ENCODE measurements around the gene SNX17.
A peak's percentile ranks its signal among the peaks of the same experiment; 100 is the strongest.
"Not testable (repeated sequence)": the region's sequence is repeated elsewhere in the genome, so short reads cannot be mapped to it uniquely, and the experiment has no call there.

Gene SNX17, protein sequence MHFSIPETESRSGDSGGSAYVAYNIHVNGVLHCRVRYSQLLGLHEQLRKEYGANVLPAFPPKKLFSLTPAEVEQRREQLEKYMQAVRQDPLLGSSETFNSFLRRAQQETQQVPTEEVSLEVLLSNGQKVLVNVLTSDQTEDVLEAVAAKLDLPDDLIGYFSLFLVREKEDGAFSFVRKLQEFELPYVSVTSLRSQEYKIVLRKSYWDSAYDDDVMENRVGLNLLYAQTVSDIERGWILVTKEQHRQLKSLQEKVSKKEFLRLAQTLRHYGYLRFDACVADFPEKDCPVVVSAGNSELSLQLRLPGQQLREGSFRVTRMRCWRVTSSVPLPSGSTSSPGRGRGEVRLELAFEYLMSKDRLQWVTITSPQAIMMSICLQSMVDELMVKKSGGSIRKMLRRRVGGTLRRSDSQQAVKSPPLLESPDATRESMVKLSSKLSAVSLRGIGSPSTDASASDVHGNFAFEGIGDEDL

DNA sequence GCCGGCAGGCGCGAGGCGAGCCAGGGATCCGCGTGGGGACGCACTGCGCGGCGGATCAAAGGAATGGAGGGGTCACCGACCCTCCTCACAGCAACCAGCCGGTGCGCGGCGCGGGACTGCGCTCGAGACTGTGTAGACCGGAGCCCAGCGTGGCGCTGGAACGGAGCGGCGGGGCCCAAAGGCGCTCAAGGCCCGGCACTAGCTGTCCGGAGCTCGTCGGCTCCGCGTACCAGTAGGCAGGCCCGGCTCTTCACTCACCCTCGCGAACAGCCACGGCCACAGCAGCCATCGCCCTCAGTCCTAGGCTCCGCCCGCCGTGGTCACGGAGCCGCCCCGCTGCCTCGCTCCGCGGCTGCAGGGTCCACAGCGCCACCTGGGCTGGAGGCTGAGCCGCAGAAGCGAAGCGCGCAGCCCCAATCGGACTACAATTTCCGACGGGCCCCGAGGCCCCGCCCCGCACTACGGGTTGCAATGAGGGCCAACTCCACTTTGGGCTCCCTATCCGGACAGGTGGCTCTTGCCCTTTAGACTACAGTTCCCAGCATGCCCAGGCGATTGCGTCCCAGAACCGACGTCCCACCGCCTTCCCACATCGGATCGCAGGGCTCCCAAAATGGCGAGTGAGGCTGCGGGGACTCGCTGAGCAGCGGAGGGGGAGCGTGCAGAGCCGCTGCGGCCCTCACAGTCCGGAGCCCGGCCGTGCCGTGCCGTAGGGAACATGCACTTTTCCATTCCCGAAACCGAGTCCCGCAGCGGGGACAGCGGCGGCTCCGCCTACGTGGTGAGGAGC, at the start of gene SNX17, which contains the start of gene EIF2B4:
TSS of gene SNX17 (plus strand) at position 591 of the 790 bp plus-strand sequence. CDS start at position 719, 128 bp downstream.
TSS of gene EIF2B4 (minus strand) at position 313 of the 790 bp plus-strand sequence. CDS start at position 289, 24 bp downstream.
- peak; percentile 100 for DNase-seq

DNA sequence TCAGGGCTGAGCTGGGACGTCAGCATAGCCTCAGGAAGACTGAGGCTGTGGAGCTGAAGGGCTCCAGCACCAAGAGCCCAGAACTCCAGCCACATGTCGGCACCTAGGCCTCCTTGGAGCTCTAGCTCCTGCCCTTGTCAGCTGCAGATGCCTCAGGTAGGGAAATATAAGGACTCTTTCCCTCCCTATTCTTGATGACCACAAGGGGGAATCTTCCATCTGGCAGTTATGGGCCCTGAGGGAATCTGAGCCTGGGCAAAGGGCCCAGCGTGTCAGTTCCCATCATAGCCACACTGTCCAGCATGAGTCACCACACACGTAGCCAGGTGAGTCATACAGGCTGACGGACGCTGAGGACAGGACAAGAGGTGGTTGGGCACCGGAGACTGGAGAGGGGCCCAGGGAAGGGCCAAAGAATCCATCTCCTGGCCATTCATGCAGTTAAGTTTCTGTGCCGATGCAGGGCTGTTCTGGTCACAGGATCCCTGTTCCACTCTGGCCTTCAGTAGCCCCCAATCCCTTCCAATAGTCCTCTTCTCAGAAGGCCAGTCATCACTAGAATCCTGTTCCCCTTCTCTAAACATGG, 49.4 kb upstream of the SNX17 start:
- DNase-seq = no peak

DNA sequence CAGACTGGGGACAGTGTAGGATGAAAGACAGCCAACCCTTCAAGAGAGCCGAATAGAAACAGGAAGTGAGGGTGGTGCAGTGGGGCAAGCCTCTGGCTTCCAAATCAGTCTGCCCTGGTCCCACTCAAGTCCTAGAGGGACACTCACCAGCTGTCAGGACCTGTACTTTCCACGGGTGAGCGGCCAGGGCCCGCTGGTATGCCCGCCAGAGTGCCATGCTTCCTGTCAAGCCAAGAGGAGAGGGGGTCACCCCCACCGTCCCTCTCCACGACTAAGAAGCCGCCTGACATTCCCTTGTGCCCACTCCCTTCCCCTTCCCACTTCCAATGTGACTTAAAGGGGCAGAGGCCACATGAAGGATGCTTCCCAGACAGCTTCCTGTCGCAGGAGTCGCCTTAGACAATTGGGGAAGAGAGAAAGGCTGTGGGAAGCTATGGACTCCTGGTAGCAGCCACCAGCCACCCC, 48.1 kb upstream of the SNX17 start:
- DNase-seq = no peak

DNA sequence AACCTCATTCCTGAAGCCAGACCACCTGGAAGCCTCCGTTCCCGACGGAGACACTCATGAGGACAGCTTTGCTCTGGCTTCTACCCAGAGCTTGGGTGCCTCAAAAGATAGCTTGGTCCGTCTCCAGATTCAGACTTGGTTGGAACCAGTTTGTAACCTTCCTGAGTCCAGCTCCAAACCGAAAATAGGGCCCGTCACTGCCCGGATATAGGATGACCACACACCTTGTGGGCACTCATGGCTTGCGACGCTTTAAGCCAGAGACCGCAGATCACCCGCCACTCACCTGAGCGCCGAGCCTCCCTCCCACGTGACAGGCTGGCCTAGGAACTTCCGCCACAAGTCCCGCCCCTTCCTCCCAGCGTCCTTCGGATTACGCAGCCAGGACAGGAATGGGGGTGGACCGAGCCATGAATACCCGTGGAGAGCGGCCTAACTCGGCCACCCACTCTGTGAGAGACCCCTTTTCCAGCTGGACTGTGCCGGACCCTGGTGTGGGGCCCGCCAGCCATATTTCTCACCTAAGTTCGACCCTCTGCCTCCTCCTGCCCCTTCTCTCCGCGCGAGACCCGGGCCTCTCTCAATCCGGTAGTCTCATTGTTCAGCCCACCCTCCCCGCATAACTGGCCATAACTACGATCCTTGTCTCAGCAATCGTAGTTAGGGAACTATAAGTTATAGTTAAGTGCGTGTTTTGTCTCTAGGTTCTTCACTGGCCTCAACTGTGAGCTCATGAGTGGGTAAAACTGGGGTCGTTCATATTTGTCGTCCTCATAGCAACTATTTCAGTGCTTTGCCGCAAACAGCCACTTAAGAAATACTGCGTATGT, 47.4 kb upstream of the SNX17 start, which contains the start of gene MPV17:
TSS of gene MPV17 (minus strand) at position 332 of the 830 bp plus-strand sequence. CDS start 580 bp downstream, outside the sequence.
- peak; percentile 87 for DNase-seq

DNA sequence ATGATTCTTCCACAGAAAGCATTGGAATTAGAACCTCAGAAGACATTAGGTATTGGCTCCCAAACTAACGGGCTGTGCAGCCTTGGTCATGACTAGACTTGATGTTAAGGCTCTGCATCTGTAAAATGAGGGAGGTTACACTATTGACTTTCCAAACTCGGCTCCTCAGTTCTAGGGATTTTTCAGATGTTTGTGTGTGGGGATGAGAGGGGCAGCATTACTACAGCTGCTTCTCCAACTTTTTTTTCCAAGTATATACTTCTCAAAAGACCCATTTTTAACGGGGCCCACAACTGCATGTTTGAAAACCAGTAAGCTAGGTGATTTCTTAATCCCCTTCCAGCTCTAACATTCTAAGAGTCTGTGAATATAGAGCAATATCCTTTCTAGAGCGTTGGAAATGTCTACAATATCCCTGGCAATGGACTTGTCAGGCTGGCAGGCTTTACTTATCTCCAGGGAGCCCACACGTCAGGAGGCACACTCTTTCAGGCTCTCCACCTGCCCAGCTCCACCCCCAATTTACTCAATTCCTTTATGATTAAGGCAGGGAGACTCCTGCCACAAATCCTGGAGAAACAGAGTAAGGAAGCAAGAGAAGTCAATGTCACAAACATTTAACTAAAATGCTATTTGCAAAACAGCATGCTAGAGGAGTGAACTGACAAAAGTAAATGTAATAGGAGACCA, 46.7 kb upstream of the SNX17 start:
- no peak for DNase-seq

DNA sequence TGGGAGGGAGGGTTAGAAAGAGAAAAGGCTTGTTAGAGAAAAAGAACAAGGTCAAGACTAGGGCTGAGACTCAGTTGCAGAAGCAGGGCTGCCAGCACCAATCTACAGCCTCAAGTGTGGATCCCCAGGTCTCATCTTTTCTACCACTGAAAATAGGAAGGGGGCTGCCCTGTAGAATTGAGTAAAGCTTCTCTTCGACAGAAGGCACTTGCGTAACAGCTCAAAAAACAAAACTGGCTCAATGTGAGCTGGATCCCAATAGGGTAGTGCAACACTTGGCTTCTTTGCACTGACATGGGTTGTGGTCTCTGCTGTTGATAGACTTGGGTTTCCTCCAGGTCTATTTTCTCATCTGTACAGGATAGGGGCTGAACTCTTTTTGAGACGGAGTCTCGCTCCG, 45.7 kb upstream of the SNX17 start:
- DNase-seq = no peak

DNA sequence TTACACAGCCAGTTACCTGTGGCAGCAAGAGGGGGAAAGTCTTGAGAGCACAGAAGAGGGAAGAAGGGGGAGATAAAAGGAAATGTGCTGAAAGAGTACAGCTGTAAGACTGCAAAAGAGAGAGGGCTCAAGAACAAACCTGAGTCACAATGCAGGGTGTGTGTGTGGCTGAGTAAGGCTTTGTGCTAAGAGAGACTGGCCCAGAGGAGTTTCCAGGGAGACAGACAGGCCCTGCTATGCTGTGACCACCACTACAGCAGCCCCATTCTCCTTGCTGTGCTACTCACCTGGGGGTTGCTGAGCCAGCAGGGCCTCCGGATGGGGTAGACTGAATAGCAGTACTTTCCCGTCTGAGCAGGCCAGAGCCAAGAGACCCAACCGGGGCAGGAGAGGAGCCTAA, 35.1 kb upstream of the SNX17 start:
- DNase-seq = no peak

DNA sequence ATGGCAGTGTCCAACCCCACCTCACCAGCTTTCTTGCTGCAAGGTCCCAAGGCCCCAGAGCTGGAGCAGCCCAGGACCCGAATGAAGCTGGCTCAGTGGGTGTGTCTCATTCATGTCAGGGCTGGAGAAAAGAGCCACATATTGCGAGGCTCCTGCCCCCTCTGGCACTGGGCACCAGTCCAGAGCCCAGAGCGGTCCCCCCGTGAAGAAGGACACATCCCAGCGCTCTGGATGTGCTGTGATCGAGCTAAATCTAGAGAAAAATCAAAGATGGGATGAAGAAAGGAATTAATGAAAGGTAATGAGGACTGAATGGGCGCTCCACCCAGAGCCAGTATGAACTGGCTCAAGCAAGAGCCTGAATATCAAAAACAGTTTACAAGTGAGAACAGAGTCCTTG, 34.2 kb upstream of the SNX17 start:
- no peak for DNase-seq

DNA sequence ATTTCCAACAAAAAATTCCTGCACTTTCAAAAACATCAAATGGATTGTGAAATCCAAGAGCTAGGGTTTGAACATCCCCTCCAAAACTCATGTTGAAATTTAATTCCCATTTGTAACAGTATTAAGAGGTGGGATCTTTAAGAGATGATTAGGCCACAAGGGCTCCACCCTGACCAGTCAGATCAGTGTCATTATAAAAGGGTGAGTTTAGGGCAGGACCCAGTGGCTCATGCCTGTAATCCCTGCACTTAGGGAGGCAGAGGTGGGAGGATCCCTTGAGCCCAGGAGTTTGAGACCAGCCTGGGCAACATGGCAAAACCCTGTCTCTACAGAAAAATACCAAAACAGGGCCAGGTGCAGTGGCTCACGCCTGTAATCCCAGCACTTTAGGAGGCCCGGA, 22.8 kb upstream of the SNX17 start:
- DNase-seq = no peak

DNA sequence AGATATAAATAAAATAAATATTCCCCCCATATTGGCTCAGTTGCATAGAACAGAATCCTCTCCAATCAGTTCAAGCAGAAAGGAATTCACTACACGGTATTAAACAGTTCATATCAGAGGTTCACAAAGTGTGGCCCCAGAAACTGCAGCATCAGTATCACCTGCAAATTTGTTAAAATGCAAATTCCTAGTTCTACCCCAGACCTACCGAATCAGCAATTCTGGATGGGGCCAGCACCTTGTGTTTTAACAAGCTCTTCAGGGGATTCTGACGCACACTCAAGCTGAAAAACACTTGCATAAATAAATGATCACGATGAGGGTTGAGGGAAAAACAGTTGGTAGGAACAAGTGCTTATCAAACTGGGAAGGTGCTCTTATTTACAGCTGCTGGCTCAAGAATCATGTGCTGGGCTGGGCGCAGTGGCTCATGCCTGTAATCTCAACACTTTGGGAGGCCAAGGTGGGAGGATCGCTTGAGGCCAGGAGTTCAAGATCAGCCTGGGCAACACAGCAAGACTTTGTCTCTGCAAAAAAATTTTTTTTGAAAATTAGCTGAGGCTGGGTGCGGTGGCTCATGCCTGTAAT, 20.2 kb upstream of the SNX17 start:
- DNase-seq = no peak

DNA sequence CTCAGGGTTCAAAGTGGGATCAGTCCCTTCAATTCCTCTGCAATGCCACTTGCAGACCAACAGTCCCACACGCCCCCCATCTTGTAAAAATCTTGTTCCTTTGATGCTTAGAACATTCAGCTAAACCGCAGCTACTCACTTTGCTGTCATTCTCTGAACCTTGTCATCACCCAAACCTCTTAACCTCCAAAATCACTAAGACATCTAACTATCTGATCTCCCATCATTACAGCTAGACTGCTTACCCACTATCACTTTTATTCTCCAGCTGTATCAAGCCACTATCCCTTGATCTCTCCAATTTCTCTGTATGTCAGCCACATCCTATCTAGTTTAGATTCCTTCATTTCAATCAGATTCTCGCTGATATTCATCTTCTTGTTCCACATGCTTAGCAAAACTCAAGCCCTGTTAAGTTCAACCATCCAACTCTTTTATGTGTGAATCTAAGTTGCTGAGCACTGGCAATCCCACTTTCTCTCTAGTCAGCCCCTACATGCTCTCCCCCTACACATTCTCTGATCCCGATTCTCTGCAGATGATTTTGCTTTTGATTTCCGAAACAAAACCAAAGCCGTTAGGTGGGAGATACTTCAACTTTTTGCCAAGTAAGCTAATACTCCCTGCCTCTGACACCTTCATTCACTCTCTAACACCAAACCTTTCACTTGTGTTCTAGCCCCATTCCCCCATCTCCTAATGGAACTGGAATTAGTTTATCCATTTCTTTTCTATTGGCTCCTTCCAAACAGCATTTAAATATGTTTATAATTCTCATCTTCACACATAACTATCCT, 18.4 kb upstream of the SNX17 start:
- no peak for DNase-seq

DNA sequence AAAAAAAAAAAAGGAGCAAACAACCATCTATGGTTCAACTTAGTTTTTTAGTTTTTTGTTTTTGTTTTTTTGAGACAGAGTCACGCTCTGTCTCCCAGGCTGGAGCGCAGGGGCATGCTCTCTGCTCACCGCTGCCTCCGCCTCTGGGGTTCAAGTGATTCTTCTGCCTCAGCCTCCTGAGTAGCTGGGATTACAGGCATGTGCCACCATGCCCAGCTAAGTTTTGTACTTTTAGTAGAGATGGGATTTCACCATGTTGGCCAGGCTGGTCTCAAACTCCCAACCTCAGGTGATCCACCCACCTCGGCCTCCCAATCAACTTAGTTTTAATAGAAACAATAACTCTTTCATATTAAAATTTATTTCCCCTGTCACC, 17.0 kb upstream of the SNX17 start:
- DNase-seq = not testable (repeated sequence)

DNA sequence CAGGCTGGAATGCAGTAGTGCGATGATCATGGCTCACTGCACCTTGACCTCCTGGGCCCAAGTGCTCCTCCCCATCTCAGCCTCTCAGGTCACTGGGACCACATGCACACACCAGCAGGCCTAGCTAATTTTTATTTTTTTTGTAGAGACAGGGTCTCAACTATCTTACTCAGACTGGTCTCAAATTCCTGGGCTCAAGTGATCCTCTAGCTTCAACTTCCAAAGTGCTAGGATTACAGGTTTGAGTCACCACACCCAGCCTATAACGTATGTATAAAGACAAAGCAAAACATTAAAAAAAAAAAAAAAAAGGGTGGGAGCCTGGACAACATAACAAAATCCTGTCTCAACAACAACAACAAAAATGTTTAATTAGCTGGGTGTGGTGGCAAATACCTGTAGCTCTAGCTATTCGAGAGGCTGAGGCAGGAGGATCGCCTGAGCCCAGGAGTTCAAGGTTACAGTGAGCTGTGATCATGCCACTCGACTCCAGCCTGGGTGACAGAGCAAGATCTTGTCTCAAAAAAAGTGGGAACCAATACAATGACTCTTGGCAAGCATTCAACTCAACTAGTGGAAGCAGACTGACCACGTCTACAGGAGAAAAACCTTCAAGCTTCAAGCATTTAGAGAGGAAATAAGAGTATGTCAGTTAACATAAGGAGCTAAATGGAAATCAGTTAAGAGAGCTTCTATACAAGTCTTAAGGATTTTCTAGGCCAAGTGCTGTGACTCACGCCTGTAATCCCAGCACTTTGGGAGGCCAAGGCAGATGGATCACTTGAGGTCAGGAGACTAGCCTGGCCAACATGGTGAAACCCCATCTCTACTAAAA, 16.4 kb upstream of the SNX17 start:
- DNase-seq = no peak

DNA sequence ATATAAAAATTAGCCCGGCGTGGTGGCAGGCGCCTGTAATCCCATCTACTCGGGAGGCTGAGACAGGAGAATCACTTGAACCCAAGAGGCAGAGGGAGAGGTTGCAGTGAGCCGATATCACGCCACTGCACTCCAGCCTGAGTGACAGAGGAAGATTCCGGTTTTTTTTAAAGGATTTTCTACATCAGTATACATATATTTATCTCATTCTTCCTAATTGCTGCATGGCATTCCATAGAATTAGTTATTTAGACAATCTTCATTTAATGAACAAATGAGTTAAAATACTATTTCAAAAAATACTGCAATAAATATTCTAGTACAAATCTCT, 15.9 kb upstream of the SNX17 start:
- no peak for DNase-seq

DNA sequence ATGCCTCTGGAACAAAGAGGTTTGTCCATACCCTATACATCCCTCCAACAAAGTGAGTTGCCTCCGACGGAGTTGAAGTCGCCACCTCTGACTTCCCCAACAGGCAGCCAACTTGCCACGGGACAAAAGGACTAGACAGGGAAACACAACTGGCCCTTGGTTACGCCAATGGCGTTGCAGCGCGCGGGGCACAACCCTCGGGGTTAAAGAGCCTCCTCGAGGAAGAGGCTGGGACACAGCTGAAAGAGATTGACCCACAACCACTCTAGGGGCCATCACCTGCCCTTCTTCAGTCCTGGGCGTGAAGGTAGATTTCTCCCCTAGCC, 14.4 kb upstream of the SNX17 start:
- no peak for DNase-seq

DNA sequence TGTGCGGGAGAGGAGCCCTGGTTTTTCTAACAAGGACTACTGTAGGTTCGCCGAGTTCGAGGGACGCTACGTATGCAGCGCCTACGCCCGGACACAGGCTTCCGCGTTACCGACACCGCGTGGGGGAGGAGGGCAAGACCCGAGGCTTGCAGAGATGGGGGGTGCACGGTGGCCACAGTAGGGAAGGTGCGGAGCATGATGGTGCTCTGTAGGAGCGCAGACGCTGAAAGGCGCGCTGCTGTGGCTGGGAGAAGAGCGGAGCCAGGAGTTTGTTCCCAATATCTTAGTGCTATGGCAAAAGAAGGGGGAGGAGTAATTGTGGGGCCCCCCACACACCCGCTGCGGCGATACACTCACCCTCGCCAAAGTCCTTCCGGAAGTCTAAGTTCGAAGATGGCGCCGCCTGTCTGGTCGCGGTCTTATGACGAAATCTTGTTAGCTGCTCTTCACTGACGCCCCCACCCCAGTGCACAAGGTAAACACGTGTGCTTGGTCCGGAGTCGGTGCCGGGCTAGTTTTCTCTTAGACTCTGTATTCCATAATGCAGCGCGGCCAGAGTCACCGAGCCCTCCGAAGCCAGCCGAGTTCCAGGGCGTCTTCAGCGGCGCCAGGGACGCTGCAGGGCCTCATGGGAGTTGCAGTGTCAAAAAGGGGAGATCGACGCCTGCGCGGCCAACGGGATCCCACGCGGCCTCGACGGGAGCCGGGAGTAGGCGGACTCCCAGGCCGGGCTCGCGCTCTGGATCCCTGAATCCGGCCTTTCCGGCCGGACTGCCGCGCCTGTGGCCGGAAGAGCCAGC, 13.8 kb upstream of the SNX17 start, which contains the start of gene GTF3C2:
TSS of gene GTF3C2 (minus strand) at position 383 of the 800 bp plus-strand sequence. CDS start 13,210 bp downstream, outside the sequence.
- DNase-seq = peak; percentile 93

DNA sequence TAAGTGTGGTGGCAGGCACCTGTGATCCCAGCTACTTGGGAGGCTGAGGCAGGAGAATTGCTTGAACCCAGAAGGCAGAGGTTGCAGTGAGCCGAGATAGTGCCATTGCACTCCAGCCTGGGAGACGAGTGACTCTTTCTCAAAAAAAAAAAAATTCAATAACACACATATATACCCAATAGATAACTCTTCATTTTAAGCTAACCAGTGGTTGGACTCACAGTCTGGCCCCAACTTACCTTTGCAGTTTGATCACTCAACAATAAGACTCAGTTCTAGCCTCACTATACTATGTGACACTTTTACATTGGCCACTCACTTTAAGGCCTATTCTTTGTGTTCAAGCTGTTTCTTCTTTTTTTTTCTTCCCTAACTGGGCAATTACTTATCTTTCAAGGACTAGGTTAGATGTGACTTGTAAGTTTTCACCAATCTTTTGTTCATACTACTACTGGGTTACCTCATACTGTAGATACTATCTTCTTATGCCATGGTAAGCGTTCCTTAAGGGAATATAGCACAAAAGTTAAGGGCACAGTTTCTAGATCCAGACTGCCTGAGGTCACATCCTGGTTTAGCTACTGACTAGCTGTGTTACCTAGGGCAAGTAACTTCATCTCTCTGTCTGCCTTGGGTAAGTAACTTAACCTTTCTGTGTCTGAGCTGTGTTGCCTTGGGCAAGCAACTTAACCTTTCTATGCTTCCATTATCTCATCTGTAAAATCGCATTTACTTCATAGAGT, 7.6 kb upstream of the SNX17 start:
- no peak for DNase-seq

DNA sequence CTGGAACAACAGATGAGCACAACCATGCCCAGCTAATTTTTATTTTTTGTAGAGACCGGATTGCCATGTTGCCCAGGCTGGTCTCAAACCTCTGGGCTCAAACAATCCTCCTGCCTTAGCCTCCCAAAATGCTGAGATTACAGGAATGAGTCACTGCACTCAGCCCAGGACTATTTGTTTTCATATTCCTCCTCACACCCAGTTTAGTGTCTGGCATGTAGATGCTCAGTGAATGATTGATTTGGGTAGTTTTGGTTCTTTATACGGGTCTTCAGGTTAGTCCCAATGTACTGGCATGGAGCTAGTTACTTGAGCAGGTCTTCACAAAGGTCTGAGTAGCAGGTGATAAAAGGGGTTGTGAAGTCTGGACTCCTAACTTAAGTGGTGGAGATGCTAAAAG, 6.5 kb upstream of the SNX17 start:
- DNase-seq = no peak
